GM21737 (cell line): ENCODE measurements around the gene PHLDB1.

Source experiments
- ATAC-seq: cut with Tn5 transposase; IDR thresholded peaks from one replicate; pipeline ENCODE4 v1.9.1; 2021; ENCODE audit warnings: mild to moderate bottlenecking, moderate library complexity; ENCODE audit not compliant: unreplicated experiment

Gene PHLDB1

GRCh38 chr11:118621784-118622375 is 14.5 kb downstream of the PHLDB1 start:
- ATAC-seq, result no peak

GRCh38 chr11:118622376-118623268 is 15.2 kb downstream of the PHLDB1 start:
- ATAC-seq, result no peak

DNA sequence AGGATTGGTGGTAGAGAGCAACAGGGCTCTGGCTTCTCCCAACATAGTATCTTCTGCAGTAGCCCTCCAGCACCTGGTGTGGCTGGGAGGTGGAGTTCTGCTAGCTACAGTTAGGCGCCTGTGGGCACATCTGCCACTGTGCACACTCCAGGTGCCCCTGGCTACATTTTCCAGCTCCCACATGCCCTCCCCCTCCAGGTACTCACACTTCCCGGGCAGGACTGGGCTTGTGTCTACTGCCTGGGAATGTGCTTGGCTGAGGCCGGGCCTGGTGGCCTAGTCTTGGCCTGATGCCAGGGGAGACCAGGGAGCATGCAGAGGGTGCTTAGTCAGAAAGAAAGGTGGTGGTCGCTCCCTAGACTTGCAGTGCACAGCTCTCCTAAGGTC is 15.8 kb downstream of the PHLDB1 start:
- ATAC-seq, result no peak

- no peak for ATAC-seq
These were observed 17.7 kb downstream of the PHLDB1 start for GRCh38 chr11:118625036-118625690.

GRCh38 chr11:118625976-118626375 is 18.6 kb downstream of the PHLDB1 start:
- ATAC-seq, result no peak

DNA sequence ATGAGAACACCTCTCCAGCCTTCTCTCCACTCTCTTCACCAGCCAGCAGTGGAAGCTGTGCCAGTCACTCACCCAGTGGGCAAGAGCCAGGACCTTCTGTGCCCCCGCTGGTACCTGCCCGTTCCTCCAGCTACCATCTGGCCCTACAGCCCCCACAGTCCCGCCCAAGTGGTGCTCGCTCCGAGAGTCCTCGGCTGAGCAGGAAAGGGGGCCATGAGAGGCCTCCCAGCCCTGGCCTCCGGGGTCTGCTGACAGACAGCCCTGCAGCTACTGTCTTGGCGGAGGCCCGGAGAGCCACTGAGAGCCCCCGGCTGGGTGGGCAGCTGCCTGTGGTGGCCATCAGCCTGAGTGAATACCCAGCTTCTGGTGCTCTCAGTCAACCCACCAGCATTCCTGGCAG is 20.2 kb downstream of the PHLDB1 start:
- no peak for ATAC-seq

DNA sequence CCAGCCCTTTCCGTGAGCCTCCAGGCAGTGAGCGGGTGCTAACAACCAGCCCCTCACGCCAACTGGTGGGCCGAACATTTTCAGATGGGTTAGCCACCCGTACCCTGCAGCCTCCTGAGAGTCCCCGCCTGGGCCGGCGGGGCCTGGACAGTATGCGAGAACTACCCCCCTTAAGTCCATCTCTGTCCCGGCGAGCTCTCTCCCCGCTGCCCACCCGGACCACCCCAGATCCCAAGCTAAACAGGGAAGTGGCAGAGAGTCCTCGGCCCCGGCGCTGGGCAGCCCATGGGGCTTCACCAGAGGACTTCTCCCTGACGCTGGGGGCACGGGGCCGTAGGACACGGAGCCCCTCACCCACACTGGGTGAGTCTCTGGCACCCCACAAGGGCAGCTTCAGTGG is 20.6 kb downstream of the PHLDB1 start:
- no peak for ATAC-seq

DNA sequence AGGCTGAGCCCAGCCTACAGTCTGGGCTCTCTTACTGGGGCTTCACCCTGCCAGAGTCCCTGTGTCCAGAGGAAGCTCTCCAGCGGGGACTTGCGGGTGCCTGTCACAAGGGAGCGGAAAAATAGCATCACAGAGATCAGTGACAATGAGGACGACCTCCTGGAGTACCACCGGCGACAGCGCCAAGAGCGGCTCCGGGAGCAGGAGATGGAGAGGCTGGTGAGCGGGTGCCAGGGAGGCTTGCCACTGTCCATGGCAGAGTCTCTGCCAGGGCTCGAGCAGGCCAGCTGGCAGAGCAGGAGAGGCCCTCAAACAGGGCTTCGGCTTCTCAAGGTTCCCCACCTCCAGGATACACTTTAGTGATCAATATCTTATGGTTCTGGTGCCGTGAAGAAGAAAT is 21.0 kb downstream of the PHLDB1 start:
- no peak for ATAC-seq

DNA sequence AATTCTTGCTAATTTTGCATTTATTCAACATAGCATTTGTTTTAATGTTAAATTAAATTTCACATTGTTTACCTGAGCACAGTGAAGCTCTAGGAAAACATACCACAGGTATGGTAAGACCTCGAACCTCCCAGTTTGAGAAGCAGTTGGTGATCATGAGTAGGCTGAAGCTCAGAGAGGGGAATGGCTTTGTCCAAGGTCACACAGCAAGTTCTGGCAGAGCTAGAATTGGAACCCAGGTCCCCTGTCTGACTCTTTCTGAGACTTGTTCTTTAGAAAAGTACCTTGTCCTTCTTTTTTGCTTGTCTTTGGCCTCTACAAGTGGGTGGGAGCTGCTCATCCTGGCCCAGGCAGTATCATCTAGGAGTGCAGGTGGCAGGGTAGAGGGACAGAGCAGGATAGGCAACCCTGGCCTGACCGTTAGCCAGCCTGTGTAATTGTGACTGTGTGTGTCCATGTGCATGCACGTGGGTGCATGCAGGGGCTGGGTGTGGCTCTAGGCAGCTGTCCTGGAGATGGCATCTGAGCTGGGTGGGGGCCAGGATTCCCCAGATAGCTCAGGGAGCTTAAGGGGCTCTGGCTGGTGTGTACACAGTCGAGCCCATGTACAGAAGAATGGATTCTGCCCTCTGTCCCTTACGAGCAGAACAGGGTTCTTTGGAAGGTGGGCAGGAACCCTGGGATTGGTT is 21.6 kb downstream of the PHLDB1 start:
- ATAC-seq, result no peak

- no peak for ATAC-seq
These were observed 22.6 kb downstream of the PHLDB1 start for GRCh38 chr11:118629761-118630661.

- no peak for ATAC-seq
These were observed 23.9 kb downstream of the PHLDB1 start for GRCh38 chr11:118631142-118631909.

- no peak for ATAC-seq
These were observed 25.3 kb downstream of the PHLDB1 start for GRCh38 chr11:118632577-118633318.

DNA sequence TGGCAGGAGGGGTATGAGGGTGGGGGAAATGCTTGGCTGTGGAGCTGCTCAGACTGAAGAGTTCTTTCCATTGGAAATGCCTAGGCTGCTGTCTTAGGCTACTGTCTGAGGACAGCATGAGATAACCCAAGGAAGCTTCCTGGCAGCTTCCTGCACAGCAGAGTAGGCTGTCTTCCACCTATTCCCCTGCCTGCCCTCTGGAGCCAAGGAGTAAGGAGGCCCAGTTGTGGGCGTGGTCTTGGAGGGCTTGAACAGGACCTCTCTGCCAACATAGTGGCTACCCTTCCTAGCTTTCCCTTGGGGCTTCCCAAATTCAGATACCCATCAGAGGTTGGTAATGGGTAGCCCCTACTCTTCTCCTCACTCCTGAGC is 25.9 kb downstream of the PHLDB1 start:
- no peak for ATAC-seq

GRCh38 chr11:118633979-118634378 is 26.6 kb downstream of the PHLDB1 start:
- no peak for ATAC-seq

GRCh38 chr11:118634431-118635236 is 27.2 kb downstream of the PHLDB1 start:
- ATAC-seq, result no peak

- no peak for ATAC-seq
These were observed 27.8 kb downstream of the PHLDB1 start for GRCh38 chr11:118635237-118635591.

DNA sequence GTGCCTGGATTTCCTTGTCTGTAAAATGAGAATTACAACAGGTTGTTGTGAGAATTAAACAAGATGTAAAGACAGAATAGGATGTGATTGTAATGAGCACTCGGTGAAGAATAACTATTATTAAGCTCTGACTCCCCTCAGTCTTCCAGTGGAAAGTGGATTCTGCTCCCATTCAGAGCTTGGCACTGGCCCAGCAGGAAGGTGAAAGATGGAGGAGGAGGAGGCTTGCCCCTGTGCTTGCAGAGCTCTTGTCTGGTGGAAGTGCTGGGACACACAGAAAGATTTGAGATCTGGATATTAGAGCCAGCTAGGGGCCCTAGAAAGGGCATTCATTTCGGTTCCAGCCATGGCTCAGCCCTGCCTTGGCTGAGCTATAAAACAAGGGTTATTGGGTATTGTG is 28.2 kb downstream of the PHLDB1 start:
- ATAC-seq, result no peak

DNA sequence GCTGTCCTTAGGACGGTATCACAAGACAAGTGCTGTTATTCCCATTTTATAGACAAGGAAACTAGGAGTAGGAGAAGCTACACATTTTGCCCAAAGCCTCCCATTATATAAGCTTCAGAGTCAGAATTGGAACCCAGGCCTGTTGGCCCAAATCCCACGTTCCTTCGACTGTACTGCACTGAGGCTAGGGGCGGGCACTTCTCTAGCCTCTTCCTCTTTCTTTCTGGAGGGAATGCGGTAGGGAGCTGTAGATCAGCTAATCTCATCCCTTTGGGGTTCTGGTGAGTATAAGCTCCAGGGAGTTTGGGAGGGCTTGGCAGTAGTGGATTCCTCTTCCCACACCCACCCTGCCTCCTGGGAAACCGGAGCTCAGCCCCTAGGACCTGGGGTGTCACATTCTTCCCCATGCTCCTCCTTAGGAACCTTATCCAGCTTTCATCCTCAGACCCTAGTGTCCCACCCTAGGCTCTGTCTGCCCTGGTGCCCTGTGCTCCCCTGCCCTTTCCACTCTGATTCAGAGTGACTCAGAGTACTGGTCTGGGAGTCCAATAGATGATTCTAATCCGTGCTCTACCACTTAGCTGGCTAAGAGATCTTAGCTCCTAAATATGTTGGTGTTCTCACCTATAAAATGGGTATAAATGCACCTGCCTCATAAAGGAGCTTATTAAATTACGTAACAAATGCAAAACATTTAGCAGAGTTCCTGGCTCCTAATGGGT is 29.3 kb downstream of the PHLDB1 start:
- ATAC-seq, result no peak
